ENCODE measurements around the gene KCNE3. TPM values are rescaled to one million over a fixed set of nuclear protein-coding genes. Genes with fewer than 3 reads are reported as not detected.
"Not testable (repeated sequence)": the region's sequence is repeated elsewhere in the genome, so short reads cannot be mapped to it uniquely, and the experiment has no call there.

Gene KCNE3
- total and polyA plus RNA-seq, 10 of the 15 experiments (the other 5 are each of a cell fraction or from before 2014, with no cell fraction given) = not detected

DNA sequence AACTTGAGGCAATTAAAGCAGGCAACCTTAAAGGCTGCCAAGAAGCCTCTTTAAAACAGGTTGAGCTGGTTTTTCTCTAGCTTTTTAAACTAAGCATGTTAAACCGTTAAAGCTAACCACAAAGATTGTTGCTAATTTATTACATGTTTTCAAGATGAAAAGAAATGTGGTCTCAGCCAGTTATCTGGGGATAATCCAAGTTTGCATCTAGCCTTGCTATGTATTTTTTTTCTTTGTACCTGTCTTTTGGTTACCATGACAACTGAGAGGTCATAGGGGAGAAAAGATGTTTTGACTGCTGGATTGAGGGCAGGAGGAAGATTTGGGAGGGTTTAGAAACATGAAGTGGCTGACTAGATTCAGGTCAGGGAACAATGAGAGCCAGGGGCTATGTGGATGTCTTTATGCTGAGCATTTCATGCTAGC lies 50.0 kb downstream of the KCNE3 start:
- Histone ChIP-seq H3K4me1 (ENCODE audit: control insufficient read depth, insufficient read depth, low read length) (no peaks in the 10 kb centered on the region), H3K27me3 (replicated peaks in 1 of 2; ENCODE audit: control insufficient read depth in 2 of 2, insufficient read depth in 2 of 2, low read length in 1 of 2) (no peaks in the 10 kb centered on the region), H3K9me3 (replicated peaks; ENCODE audit: control insufficient read depth, insufficient read depth, low read length) (no peaks in the 10 kb centered on the region), H3K4me3 (no peak overlapping the region), H3K9ac (ENCODE audit: control insufficient read depth, insufficient read depth, low read length) (no peak overlapping the region), H3K36me3 (ENCODE audit: control insufficient read depth in 2 of 2, insufficient read depth in 2 of 2, low read length in 1 of 2) (no peaks in the 10 kb centered on the region), H3K79me2 (ENCODE audit: control insufficient read depth, insufficient read depth, low read length) (no peaks in the 10 kb centered on the region), H3K27ac (ENCODE audit: control insufficient read depth, insufficient read depth) (no peak overlapping the region), H2AFZ (ENCODE audit: control insufficient read depth, low read depth, low read length) (no peak overlapping the region), H4K20me1 (ENCODE audit: control insufficient read depth, insufficient read depth) (no peaks in the 10 kb centered on the region), H3K4me2 (ENCODE audit: control insufficient read depth, insufficient read depth) (no peak overlapping the region)
- ATAC-seq (no peak), FAIRE-seq (no peak), DNase-seq (ENCODE audit: low read depth, low spot score) (no peak)
- SMC1A ChIA-PET (ENCODE audit: uncharacterized antibody, unreplicated experiment) = interaction anchor here (0.7 to 1.4 kb wide), 2 partner anchors 10 to 26 kb away, joined by 3 read pairs; no protein-coding TSS in a partner anchor
- TF ChIP-seq NR2C2 (IDR thresholded peaks at IDR 0.05; ENCODE audit: borderline replicate concordance, control insufficient read depth, insufficient read length, low read depth) = no peak
- TF ChIP-seq BMI1 (IDR thresholded peaks at IDR 0.05; ENCODE audit: borderline replicate concordance) = peak; percentile 56; the same call in 1 of the 2 replicates
- intact Hi-C loops (cut with micrococcal nuclease; ENCODE audit: unreplicated experiment) (no loop called here), in situ Hi-C loops (cut with MboI) (no loop called here)
- CTCF ChIA-PET = interaction anchor here (1.2 kb wide), 1 partner anchor 154 kb away, joined by 3 read pairs; no protein-coding TSS in a partner anchor
- RAD21 ChIA-PET (ENCODE audit: unreplicated experiment) = no interaction called here
- POLR2A ChIA-PET = interaction anchor here (0.5 kb wide), 1 partner anchor 19 kb away, joined by 4 read pairs; no protein-coding TSS in a partner anchor
- BruUV-seq (replicated peaks) = no TSS peak
- WGBS (ENCODE audit: insufficient coverage, insufficient replicate concordance, low lambda C conversion rate, missing lambda C conversion rate) = 0% methylated on average over 1 of the region's 1 CpG

DNA sequence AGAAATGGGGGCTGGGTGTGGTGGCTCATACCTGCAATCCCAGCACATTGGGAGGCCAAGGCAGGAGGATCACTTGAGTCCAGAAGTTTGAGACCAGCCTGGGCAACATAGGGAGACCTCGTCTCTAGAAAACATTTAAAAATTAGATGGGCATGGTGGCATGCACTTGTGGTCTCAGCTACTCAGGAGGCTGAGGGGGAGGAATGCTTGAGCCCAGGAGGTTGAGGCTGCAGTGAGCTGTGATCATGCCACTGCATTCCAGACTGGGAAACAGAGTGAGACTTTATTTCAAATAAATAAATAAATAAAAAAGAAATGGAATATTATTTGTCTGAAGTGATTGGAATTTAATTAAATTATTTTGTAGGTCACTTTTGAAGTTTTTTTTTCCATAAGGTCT lies 50.4 kb downstream of the KCNE3 start:
- H3K27ac ChIP-seq (ENCODE audit: control insufficient read depth, insufficient read depth); ATAC-seq; H2AFZ ChIP-seq (ENCODE audit: control insufficient read depth, low read depth, low read length); H4K20me1 ChIP-seq (ENCODE audit: control insufficient read depth, insufficient read depth); H3K27me3 ChIP-seq (replicated peaks in 1 of 2; ENCODE audit: control insufficient read depth in 2 of 2, insufficient read depth in 2 of 2, low read length in 1 of 2); intact Hi-C loops (cut with micrococcal nuclease; ENCODE audit: unreplicated experiment); RAD21 ChIA-PET (ENCODE audit: unreplicated experiment); H3K36me3 ChIP-seq (ENCODE audit: control insufficient read depth in 2 of 2, insufficient read depth in 2 of 2, low read length in 1 of 2); DNase-seq (ENCODE audit: low read depth, low spot score); BruUV-seq (replicated peaks); H3K9ac ChIP-seq (ENCODE audit: control insufficient read depth, insufficient read depth, low read length); H3K4me2 ChIP-seq (ENCODE audit: control insufficient read depth, insufficient read depth); H3K9me3 ChIP-seq (replicated peaks; ENCODE audit: control insufficient read depth, insufficient read depth, low read length); FAIRE-seq; H3K4me3 ChIP-seq; H3K4me1 ChIP-seq (ENCODE audit: control insufficient read depth, insufficient read depth, low read length); in situ Hi-C loops (cut with MboI); H3K79me2 ChIP-seq (ENCODE audit: control insufficient read depth, insufficient read depth, low read length); POLR2A ChIA-PET: not testable (repeated sequence)
- ChIA-PET CTCF (interaction anchor here (1.2 kb wide), 1 partner anchor 155 kb away, joined by 3 read pairs; no protein-coding TSS in a partner anchor), SMC1A (ENCODE audit: uncharacterized antibody, unreplicated experiment) (interaction anchor here (0.7 to 1.4 kb wide), 2 partner anchors 9 to 27 kb away, joined by 3 read pairs; no protein-coding TSS in a partner anchor)
- 8% methylated on average over 1 of the region's 1 CpG for WGBS (ENCODE audit: insufficient coverage, insufficient replicate concordance, low lambda C conversion rate, missing lambda C conversion rate)
